Heart left ventricle (tissue), 13 donors: ENCODE results near the gene TMBIM6.
A peak's percentile ranks its signal among the peaks of the same experiment; 100 is the strongest.

Experiments
- CTCF ChIP-seq, 12 donors: fragments of 200-600 bp; sonication (generic) in 4 of 12; IDR thresholded peaks; one replicate each; pipeline versions ENCODE4 v1.5.0 to v1.8.0; 2018 to 2022; ENCODE audit warnings: antibody characterized with exemption in 12 of 12, mild to moderate bottlenecking in 5 of 12
- POLR2A ChIP-seq, 2 donors: fragments of 450-650 bp; IDR thresholded peaks; one replicate each; pipeline ENCODE4 v1.6.1; 2017; ENCODE audit warnings: antibody characterized with exemption in 2 of 2, mild to moderate bottlenecking in 2 of 2, moderate library complexity in 2 of 2
- donor health status: ischemic (EF 13 %, LVEDD 7.1; RV severe dilation, severe dysfunction).
- donor health status: DM: no; HTN: yes; CAD: no.
- donor health status: DM: no; HTN: no; CAD: no.
- donor health status: ischemic (EF 25% LVEDD 6.9; RV normal size, moderate dysfunction).
- donor health status: ischemic (EF 25% LVEDD 5.7; RV mildly dilated, moderate dysfunction).
- donor health status: ischemic (EF 35%, LVEDD 5.7; RV mildly dilated, moderate dysfunction).
- donor health status: nonischemic (EF 11% LVEDD 7.7; RV severe dilation, severe dysfunction).
- donor health status: DM: yes; HTN: yes; CAD: no.
- donor health status: PGD.
- donor health status: ischemic (EF 29% LVEDD 5.4; RV normal size, mild dysfunction).
- donor health status: nonischemic (EF 23%, LVEDD 6.1; RV moderate dilation, normal function).

GRCh38 chr12:49720214-49720613 lies 21.1 kb upstream of the TMBIM6 start:
- TF ChIP-seq CTCF (IDR thresholded peaks at IDR 0.05): peak in 1 of 12 donors; percentile 16
- TF ChIP-seq POLR2A (IDR thresholded peaks at IDR 0.05): no peak
